T-cell (primary cell): ENCODE measurements around the gene KIAA0586. TPM values are rescaled to one million over a fixed set of nuclear protein-coding genes. Genes with fewer than 3 reads are reported as not detected.

Source experiments
- ATAC-seq, 4 experiments: fragments of 200-7000 bp in 3 of 4; fragments of 150-1000 bp in 1 of 4; cut with Tn5 transposase; replicated peaks in 1 of 4; 1 replicate in 3 of 4; 2 replicates in 1 of 4; pipeline ENCODE4 v1.10.0; 2021; ENCODE audit warnings: moderate library complexity in 3 of 4, mild to moderate bottlenecking in 2 of 4, moderate number of reproducible peaks in 1 of 4
- CTCF ChIA-PET, 2 donors: fragments of 300-600 bp; sonication (Branson Sonifier 250); formaldehyde crosslinking; loops; one replicate each; lab custom pipeline; 2022; ENCODE audit warnings: antibody characterized with exemption in 2 of 2; lab: Charles Lee
- POLR2A ChIA-PET, 2 donors: fragments of 300-600 bp; sonication (Branson Sonifier 250); formaldehyde crosslinking; loops; one replicate each; lab custom pipeline; 2022; ENCODE audit warnings: antibody characterized with exemption in 2 of 2; lab: Charles Lee
- DNase-seq, 35 experiments: peaks; one replicate each; pipeline versions ENCODE4 v3.0.0 to v3.0.0-alpha.2; 2013 to 2023
- H3K27ac ChIP-seq: one replicate; pipeline ENCODE4 v1.5.1; 2013; ENCODE audit warnings: low read length
- H3K27me3 ChIP-seq, 2 experiments: replicated peaks in 1 of 2; 1 replicate in 1 of 2; 2 replicates in 1 of 2; pipeline versions ENCODE4 v1.6.1 to v1.7.0; 2013; ENCODE audit warnings: low read length in 1 of 2, mixed read lengths in 1 of 2; ENCODE audit not compliant: control insufficient read depth in 2 of 2, insufficient read depth in 2 of 2; ENCODE audit errors: extremely low read depth in 1 of 2
- H3K36me3 ChIP-seq, 2 donors: 1 replicate in 1 of 2; 2 replicates in 1 of 2; pipeline versions ENCODE4 v1.6.1 to v1.7.0; 2013; ENCODE audit warnings: low read length in 1 of 2; ENCODE audit not compliant: control insufficient read depth in 2 of 2, insufficient read depth in 1 of 2; ENCODE audit errors: extremely low read depth in 1 of 2
- H3K4me1 ChIP-seq, 2 experiments: 1 replicate in 1 of 2; 2 replicates in 1 of 2; pipeline versions ENCODE4 v1.6.1 to v1.7.0; 2013; ENCODE audit warnings: low read length in 2 of 2, mixed read lengths in 1 of 2; ENCODE audit not compliant: insufficient read depth in 2 of 2, control insufficient read depth in 1 of 2; ENCODE audit errors: extremely low read depth in 1 of 2
- H3K4me3 ChIP-seq, 2 donors: 1 replicate in 1 of 2; 2 replicates in 1 of 2; pipeline versions ENCODE4 v1.5.1 to v1.7.0; 2013; ENCODE audit warnings: mild to moderate bottlenecking in 2 of 2, low read length in 1 of 2, moderate library complexity in 1 of 2; ENCODE audit not compliant: control insufficient read depth in 1 of 2; ENCODE audit errors: extremely low read depth in 1 of 2
- H3K9me3 ChIP-seq: 2 replicates; pipeline ENCODE4 v1.7.0; 2013
- H3K27ac Mint-ChIP-seq, 2 donors: one replicate each; pipeline ENCODE4 v1.8.0; 2020 to 2021; ENCODE audit warnings: mild to moderate bottlenecking in 2 of 2, mixed read lengths in 2 of 2
- H3K27me3 Mint-ChIP-seq, 2 donors: one replicate each; pipeline ENCODE4 v1.8.0; 2021 to 2022; ENCODE audit warnings: mixed read lengths in 2 of 2
- H3K36me3 Mint-ChIP-seq: one replicate; pipeline ENCODE4 v1.8.0; 2021; ENCODE audit warnings: mixed read lengths
- H3K4me1 Mint-ChIP-seq, 3 donors: one replicate each; pipeline ENCODE4 v1.8.0; 2020 to 2022; ENCODE audit warnings: mixed read lengths in 3 of 3, mild to moderate bottlenecking in 1 of 3
- H3K4me3 Mint-ChIP-seq, 3 donors: one replicate each; pipeline ENCODE4 v1.8.0; 2020 to 2022; ENCODE audit warnings: mild to moderate bottlenecking in 3 of 3, mixed read lengths in 3 of 3, moderate library complexity in 3 of 3
- H3K9me3 Mint-ChIP-seq, 3 donors: one replicate each; pipeline ENCODE4 v1.8.0; 2020 to 2022; ENCODE audit warnings: mixed read lengths in 3 of 3
- WGBS: methylation state at CpG from one replicate; pipeline ENCODE4 v1.1.5; 2013; ENCODE audit warnings: missing lambda C conversion rate; ENCODE audit not compliant: insufficient coverage; 5-methylcytosine and 5-hydroxymethylcytosine counted together
- total RNA-seq, 35 experiments: library from RNA in 6 of 35; stranded (reverse) in 6 of 35; fragments of 120-200 nt in 1 of 35; gene quantifications; one replicate each; pipeline versions ENCODE4 v1.2.1 to v1.2.4 and lab custom pipeline; 2013 to 2026

Gene KIAA0586
- total RNA-seq (10 to 100 TPM; 32.5 to 37.8 (median 33.7) TPM), total RNA-seq (lab: John Stamatoyannopoulos, UW) (14.8 to 109 (median 52.2) reads per million in 29 experiments)
- 45.1 TPM for total RNA-seq (2013)

GRCh38 chr14:58427281-58428117 is at the start of gene KIAA0586, which contains the start of gene TIMM9:
Gene KIAA0586 (plus strand): TSS chr14:58427719. CDS start chr14:58428265, 546 bp downstream.
Gene TIMM9 (minus strand): TSS chr14:58427531. CDS start chr14:58411945, 15,586 bp downstream.
- Mint-ChIP-seq H3K9me3 (no peaks in the 10 kb centered on the region), H3K36me3 (peaks cover 5% of the 10 kb centered on the region), H3K27ac (peak within 1 kb of the TSS; percentile 97 to 99), H3K4me1 (peaks cover 47 to 54% (median 50%) of the 10 kb centered on the region in 3 donors), H3K4me3 (peak within 1 kb of the TSS; percentile 80 to 95 (median 93)), H3K27me3 (no peaks in the 10 kb centered on the region)
- Histone ChIP-seq H3K9me3 (no peaks in the 10 kb centered on the region), H3K27ac (peak within 1 kb of the TSS; percentile 94), H3K4me1 (peaks cover 12 to 14% of the 10 kb centered on the region in 2 experiments), H3K27me3 (no peaks in the 10 kb centered on the region), H3K4me3 (peak within 1 kb of the TSS; percentile 81 to 97), H3K36me3 (peaks cover 0 to 14% of the 10 kb centered on the region in 2 donors)
- ChIA-PET CTCF (interaction anchor here in 1 of 2 donors (0.6 to 2.1 kb wide), 6 partner anchors 30 to 320 kb away, joined by 3 to 10 read pairs (median 3); partner anchors contain the start of genes ACTR10, ARID4A and TOMM20L), POLR2A (interaction anchor here (0.5 to 1.6 kb wide), 11 partner anchors 16 to 1863 kb away, joined by 3 to 12 read pairs (median 4); partner anchors contain the start of genes ARID4A (in 1 of the 2), PPM1A (in 1 of the 2), PSMA3 (in 1 of the 2) and TOMM20L (in 1 of the 2))
- peak; percentile 93 to 94 (median 94) for ATAC-seq
- WGBS, result 0% methylated on average over 11 of the region's 33 CpGs
- DNase-seq, result peak; percentile 84 to 98 (median 96)

GRCh38 chr14:58390830-58391229 is 36.7 kb upstream of the KIAA0586 start:
- no peak overlapping the region for H3K4me3 Mint-ChIP-seq
- no peak overlapping the region for H3K27ac Mint-ChIP-seq
- H3K4me1 Mint-ChIP-seq, result peaks cover 0 to 5% (median 4%) of the 10 kb centered on the region in 3 donors
- no peaks in the 10 kb centered on the region for H3K9me3 Mint-ChIP-seq
- Histone ChIP-seq H3K36me3 (no peaks in the 10 kb centered on the region), H3K9me3 (no peaks in the 10 kb centered on the region), H3K27me3 (no peaks in the 10 kb centered on the region), H3K27ac (no peak overlapping the region), H3K4me3 (no peak overlapping the region), H3K4me1 (peaks cover 2 to 5% of the 10 kb centered on the region in 2 experiments)
- no peak for DNase-seq
- no peaks in the 10 kb centered on the region for H3K27me3 Mint-ChIP-seq
- ATAC-seq, result no peak
- WGBS, result no CpG with 5 or more reads among the region's 2 CpGs
- H3K36me3 Mint-ChIP-seq, result peaks cover 4% of the 10 kb centered on the region
- POLR2A ChIA-PET, result no interaction called here
- CTCF ChIA-PET, result no interaction called here

- peak overlapping the region; percentile 78 to 83 for H3K27ac Mint-ChIP-seq
- H3K9me3 ChIP-seq, result no peaks in the 10 kb centered on the region
- ATAC-seq (no peak), DNase-seq (no peak)
- no peaks in the 10 kb centered on the region for H3K27me3 Mint-ChIP-seq
- peak overlapping the region; percentile 36 for H3K27ac ChIP-seq
- H3K9me3 Mint-ChIP-seq, result no peaks in the 10 kb centered on the region
- peak overlapping the region; percentile 73 to 82 (median 81) for H3K4me3 Mint-ChIP-seq
- peaks cover 2 to 13% of the 10 kb centered on the region in 2 experiments for H3K4me1 ChIP-seq
- H3K4me3 ChIP-seq, result peak overlapping the region; percentile 59 to 60
- 12% methylated on average over 10 of the region's 10 CpGs for WGBS
- ChIA-PET POLR2A (interaction anchor here (0.6 to 1.7 kb wide), 2 partner anchors 32 to 120 kb away, joined by 4 to 12 read pairs; partner anchors contain the start of genes KIAA0586 (in 1 of the 2) and TIMM9 (in 1 of the 2)), CTCF (interaction anchor here (0.6 to 2.1 kb wide), 8 partner anchors 10 to 289 kb away, joined by 3 to 7 read pairs (median 4); partner anchors contain the start of genes ARID4A (in 1 of the 2), KIAA0586 (in 1 of the 2) and TIMM9 (in 1 of the 2))
- H3K4me1 Mint-ChIP-seq, result peaks cover 11 to 16% (median 16%) of the 10 kb centered on the region in 3 donors
- H3K27me3 ChIP-seq, result no peaks in the 10 kb centered on the region
- no peaks in the 10 kb centered on the region for H3K36me3 Mint-ChIP-seq
- H3K36me3 ChIP-seq, result no peaks in the 10 kb centered on the region
Measured at GRCh38 chr14:58395562-58395811, 32.0 kb upstream of the KIAA0586 start.

GRCh38 chr14:58395812-58396788 is 31.4 kb upstream of the KIAA0586 start, which contains the start of gene TOMM20L:
Gene TOMM20L (plus strand): TSS chr14:58395930. CDS start chr14:58395958, 28 bp downstream.
- Mint-ChIP-seq H3K4me3 (peak within 1 kb of the TSS; percentile 77 to 83 (median 81)), H3K27ac (peak within 1 kb of the TSS; percentile 90 to 96), H3K36me3 (no peaks in the 10 kb centered on the region), H3K27me3 (no peaks in the 10 kb centered on the region), H3K4me1 (peaks cover 11 to 16% (median 16%) of the 10 kb centered on the region in 3 donors), H3K9me3 (no peaks in the 10 kb centered on the region)
- WGBS, result 7% methylated on average over 71 of the region's 86 CpGs
- Histone ChIP-seq H3K4me1 (peaks cover 2 to 13% of the 10 kb centered on the region in 2 experiments), H3K4me3 (peak within 1 kb of the TSS; percentile 59 to 60), H3K27me3 (no peaks in the 10 kb centered on the region), H3K36me3 (no peaks in the 10 kb centered on the region), H3K9me3 (no peaks in the 10 kb centered on the region), H3K27ac (peak within 1 kb of the TSS; percentile 82)
- POLR2A ChIA-PET, result interaction anchor here (0.6 to 1.7 kb wide), 4 partner anchors 31 to 121 kb away, joined by 3 to 12 read pairs (median 5); partner anchors contain the start of genes ARID4A (in 1 of the 2), KIAA0586 (in 1 of the 2) and TIMM9 (in 1 of the 2)
- DNase-seq (peak; percentile 20 to 85 (median 60)), ATAC-seq (peak; percentile 85 to 90 (median 87))
- CTCF ChIA-PET, result interaction anchor here (0.6 to 1.7 kb wide), 11 partner anchors 9 to 290 kb away, joined by 3 to 7 read pairs (median 4); partner anchors contain the start of genes ARID4A (in 1 of the 2), KIAA0586 (in 1 of the 2) and TIMM9 (in 1 of the 2)

- Histone ChIP-seq H3K4me3 (no peak overlapping the region), H3K27me3 (no peaks in the 10 kb centered on the region), H3K27ac (no peak overlapping the region), H3K36me3 (no peaks in the 10 kb centered on the region), H3K4me1 (peaks cover 2 to 13% of the 10 kb centered on the region in 2 experiments), H3K9me3 (no peaks in the 10 kb centered on the region)
- peaks cover 11 to 20% (median 16%) of the 10 kb centered on the region in 3 donors for H3K4me1 Mint-ChIP-seq
- DNase-seq, result peak in 1 of 35 experiments; percentile 4
- no peak overlapping the region for H3K27ac Mint-ChIP-seq
- WGBS, result 97% methylated on average over 6 of the region's 6 CpGs
- no peak for ATAC-seq
- no peaks in the 10 kb centered on the region for H3K36me3 Mint-ChIP-seq
- no peaks in the 10 kb centered on the region for H3K27me3 Mint-ChIP-seq
- H3K4me3 Mint-ChIP-seq, result peak overlapping the region; percentile 77 to 83 (median 81)
- H3K9me3 Mint-ChIP-seq, result no peaks in the 10 kb centered on the region
- ChIA-PET CTCF (interaction anchor here (0.6 to 1.4 kb wide), 2 partner anchors 8 to 26 kb away, joined by 4 to 6 read pairs; no protein-coding TSS in a partner anchor), POLR2A (interaction anchor here in 1 of 2 donors (1.0 kb wide), 1 partner anchor 24 kb away, joined by 3 read pairs; no protein-coding TSS in a partner anchor)
Measured at GRCh38 chr14:58397156-58397555, 30.4 kb upstream of the KIAA0586 start.
